WTC11 (cell line): Measurements from ENCODE around the gene RCL1.

Experiments used
- CREM ChIP-seq: sonication (generic); formaldehyde crosslinking; IDR thresholded peaks from 2 replicates; pipeline ENCODE4 v1.8.1; 2022; ENCODE audit warnings: mild to moderate bottlenecking, missing genetic modification reagents, moderate library complexity
- ELF4 ChIP-seq: sonication (generic); formaldehyde crosslinking; IDR thresholded peaks from 2 replicates; pipeline ENCODE4 v1.8.1; 2022; ENCODE audit warnings: low read depth, mild to moderate bottlenecking, moderate library complexity, missing genetic modification reagents
- NFYB ChIP-seq: sonication (generic); formaldehyde crosslinking; conservative IDR thresholded peaks from 2 replicates; pipeline ENCODE4 v1.8.0; 2022; ENCODE audit warnings: low read depth, missing genetic modification reagents
- NR1H2 ChIP-seq: sonication (generic); formaldehyde crosslinking; IDR thresholded peaks from 2 replicates; pipeline ENCODE4 v1.9.0; 2021; ENCODE audit warnings: mild to moderate bottlenecking, moderate library complexity, missing genetic modification reagents
- NR3C1 ChIP-seq: sonication (generic); formaldehyde crosslinking; conservative IDR thresholded peaks from 2 replicates; pipeline ENCODE4 v1.8.1; 2023; ENCODE audit warnings: low read depth, mild to moderate bottlenecking, missing genetic modification reagents
- SP1 ChIP-seq: sonication (generic); formaldehyde crosslinking; conservative IDR thresholded peaks from 2 replicates; pipeline ENCODE4 v1.8.1; 2022; ENCODE audit warnings: missing genetic modification reagents
- TF ChIP-seq, protein P1 (sequence below): fragments of 200-600 bp; IDR thresholded peaks from 2 replicates; pipeline ENCODE4 v1.8.0; 2022; ENCODE audit warnings: antibody characterized with exemption
- TF ChIP-seq, protein P2 (sequence below): sonication (generic); formaldehyde crosslinking; IDR thresholded peaks from 2 replicates; pipeline ENCODE4 v1.8.0; 2023; ENCODE audit warnings: missing genetic modification reagents
- TF ChIP-seq, protein P3 (sequence below): sonication (generic); formaldehyde crosslinking; IDR thresholded peaks from 2 replicates; pipeline ENCODE4 v1.8.1; 2022; ENCODE audit warnings: low read depth, missing genetic modification reagents, borderline replicate concordance
- TF ChIP-seq, protein P4 (sequence below): sonication (generic); formaldehyde crosslinking; IDR thresholded peaks from 2 replicates; pipeline ENCODE4 v1.8.1; 2023; ENCODE audit warnings: mild to moderate bottlenecking, missing genetic modification reagents, moderate library complexity
- TF ChIP-seq, protein P5 (sequence below): sonication (generic); formaldehyde crosslinking; IDR thresholded peaks from 2 replicates; pipeline ENCODE4 v1.8.0; 2022; ENCODE audit warnings: mild to moderate bottlenecking, missing genetic modification reagents

DNA sequence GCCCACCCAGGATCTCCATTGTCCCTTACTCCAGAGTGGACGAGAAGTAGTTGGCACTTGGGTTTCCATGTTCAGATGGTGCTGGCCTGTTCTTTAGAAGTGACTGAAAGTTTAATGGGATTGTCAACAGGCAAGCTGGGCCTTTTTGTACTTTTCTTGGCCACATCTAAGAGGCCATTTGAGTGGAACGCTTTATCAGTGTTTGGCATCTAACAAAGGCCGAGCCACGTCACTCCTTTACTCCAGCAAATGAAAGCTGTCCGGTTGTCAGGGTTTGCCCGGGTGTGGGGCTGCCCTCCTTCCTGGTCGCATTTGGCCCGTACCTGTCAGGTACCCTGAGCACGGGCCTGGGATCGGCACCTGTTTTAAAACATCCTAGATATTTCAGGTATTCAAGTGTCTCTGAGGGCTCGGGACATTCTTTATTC, 71.5 kb downstream of the RCL1 start:
- TF ChIP-seq, protein P1, sequence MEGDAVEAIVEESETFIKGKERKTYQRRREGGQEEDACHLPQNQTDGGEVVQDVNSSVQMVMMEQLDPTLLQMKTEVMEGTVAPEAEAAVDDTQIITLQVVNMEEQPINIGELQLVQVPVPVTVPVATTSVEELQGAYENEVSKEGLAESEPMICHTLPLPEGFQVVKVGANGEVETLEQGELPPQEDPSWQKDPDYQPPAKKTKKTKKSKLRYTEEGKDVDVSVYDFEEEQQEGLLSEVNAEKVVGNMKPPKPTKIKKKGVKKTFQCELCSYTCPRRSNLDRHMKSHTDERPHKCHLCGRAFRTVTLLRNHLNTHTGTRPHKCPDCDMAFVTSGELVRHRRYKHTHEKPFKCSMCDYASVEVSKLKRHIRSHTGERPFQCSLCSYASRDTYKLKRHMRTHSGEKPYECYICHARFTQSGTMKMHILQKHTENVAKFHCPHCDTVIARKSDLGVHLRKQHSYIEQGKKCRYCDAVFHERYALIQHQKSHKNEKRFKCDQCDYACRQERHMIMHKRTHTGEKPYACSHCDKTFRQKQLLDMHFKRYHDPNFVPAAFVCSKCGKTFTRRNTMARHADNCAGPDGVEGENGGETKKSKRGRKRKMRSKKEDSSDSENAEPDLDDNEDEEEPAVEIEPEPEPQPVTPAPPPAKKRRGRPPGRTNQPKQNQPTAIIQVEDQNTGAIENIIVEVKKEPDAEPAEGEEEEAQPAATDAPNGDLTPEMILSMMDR = no peak
- TF ChIP-seq NR3C1 (no peak), NR1H2 (CRISPR knock-in tag) (no peak), ELF4 (no peak), CREM (CRISPR knock-in tag) (no peak), NFYB (CRISPR knock-in tag) (no peak), SP1 (CRISPR knock-in tag) (no peak)
- TF ChIP-seq, protein P2, sequence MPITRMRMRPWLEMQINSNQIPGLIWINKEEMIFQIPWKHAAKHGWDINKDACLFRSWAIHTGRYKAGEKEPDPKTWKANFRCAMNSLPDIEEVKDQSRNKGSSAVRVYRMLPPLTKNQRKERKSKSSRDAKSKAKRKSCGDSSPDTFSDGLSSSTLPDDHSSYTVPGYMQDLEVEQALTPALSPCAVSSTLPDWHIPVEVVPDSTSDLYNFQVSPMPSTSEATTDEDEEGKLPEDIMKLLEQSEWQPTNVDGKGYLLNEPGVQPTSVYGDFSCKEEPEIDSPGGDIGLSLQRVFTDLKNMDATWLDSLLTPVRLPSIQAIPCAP = no peak
- TF ChIP-seq, protein P3, sequence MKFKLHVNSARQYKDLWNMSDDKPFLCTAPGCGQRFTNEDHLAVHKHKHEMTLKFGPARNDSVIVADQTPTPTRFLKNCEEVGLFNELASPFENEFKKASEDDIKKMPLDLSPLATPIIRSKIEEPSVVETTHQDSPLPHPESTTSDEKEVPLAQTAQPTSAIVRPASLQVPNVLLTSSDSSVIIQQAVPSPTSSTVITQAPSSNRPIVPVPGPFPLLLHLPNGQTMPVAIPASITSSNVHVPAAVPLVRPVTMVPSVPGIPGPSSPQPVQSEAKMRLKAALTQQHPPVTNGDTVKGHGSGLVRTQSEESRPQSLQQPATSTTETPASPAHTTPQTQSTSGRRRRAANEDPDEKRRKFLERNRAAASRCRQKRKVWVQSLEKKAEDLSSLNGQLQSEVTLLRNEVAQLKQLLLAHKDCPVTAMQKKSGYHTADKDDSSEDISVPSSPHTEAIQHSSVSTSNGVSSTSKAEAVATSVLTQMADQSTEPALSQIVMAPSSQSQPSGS (CRISPR knock-in tag) = no peak
- TF ChIP-seq, protein P4, sequence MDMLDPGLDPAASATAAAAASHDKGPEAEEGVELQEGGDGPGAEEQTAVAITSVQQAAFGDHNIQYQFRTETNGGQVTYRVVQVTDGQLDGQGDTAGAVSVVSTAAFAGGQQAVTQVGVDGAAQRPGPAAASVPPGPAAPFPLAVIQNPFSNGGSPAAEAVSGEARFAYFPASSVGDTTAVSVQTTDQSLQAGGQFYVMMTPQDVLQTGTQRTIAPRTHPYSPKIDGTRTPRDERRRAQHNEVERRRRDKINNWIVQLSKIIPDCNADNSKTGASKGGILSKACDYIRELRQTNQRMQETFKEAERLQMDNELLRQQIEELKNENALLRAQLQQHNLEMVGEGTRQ (CRISPR knock-in tag) = no peak
- TF ChIP-seq, protein P5, sequence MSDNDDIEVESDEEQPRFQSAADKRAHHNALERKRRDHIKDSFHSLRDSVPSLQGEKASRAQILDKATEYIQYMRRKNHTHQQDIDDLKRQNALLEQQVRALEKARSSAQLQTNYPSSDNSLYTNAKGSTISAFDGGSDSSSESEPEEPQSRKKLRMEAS (CRISPR knock-in tag) = no peak
